Keratinocyte (primary cell): Measurements from ENCODE around the gene TBX18. TPM values are rescaled to one million over a fixed set of nuclear protein-coding genes. Genes with fewer than 3 reads are reported as not detected.

ENCODE experiments used
- DNase-seq: peaks from one replicate; pipeline ENCODE4 v3.0.0-alpha.2; 2011; ENCODE audit warnings: low read depth, missing footprints, low spot score
- FAIRE-seq: peaks from 2 replicates; lab custom pipeline; 2011; peaks lifted over from hg19 to GRCh38; lab: Jason Lieb, UNC
- H2AFZ ChIP-seq: 2 replicates; pipeline ENCODE4 v1.6.0; 2012; ENCODE audit warnings: low read length, control low read depth, inconsistent platforms; ENCODE audit not compliant: control insufficient read depth
- H3K27ac ChIP-seq: 2 replicates; pipeline ENCODE4 v1.5.1; 2011; ENCODE audit warnings: low read length; ENCODE audit not compliant: control insufficient read depth, insufficient read depth
- H3K27me3 ChIP-seq: 3 replicates; pipeline ENCODE4 v1.6.0; 2011; ENCODE audit warnings: low read length; ENCODE audit not compliant: control insufficient read depth, insufficient read depth; ENCODE audit errors: extremely low read depth
- H3K36me3 ChIP-seq, 2 experiments: 2 replicates in 1 of 2; 3 replicates in 1 of 2; pipeline ENCODE4 v1.5.1; 2011; ENCODE audit warnings: low read length in 2 of 2, mild to moderate bottlenecking in 1 of 2; ENCODE audit not compliant: control insufficient read depth in 2 of 2, insufficient read depth in 2 of 2; ENCODE audit errors: extremely low read depth in 1 of 2
- H3K4me1 ChIP-seq: 3 replicates; pipeline ENCODE4 v1.5.1; 2011; ENCODE audit warnings: low read length; ENCODE audit not compliant: control insufficient read depth, insufficient read depth; ENCODE audit errors: extremely low read depth
- H3K4me2 ChIP-seq: 3 replicates; pipeline ENCODE4 v1.6.0; 2011; ENCODE audit warnings: low read depth, low read length; ENCODE audit not compliant: control insufficient read depth, insufficient read depth; ENCODE audit errors: extremely low read depth
- H3K4me3 ChIP-seq, 3 experiments: fragments of 200-600 bp in 1 of 3; sonication (generic) in 1 of 3; 2 replicates in 2 of 3; 3 replicates in 1 of 3; pipeline ENCODE4 v1.5.1; 2011 to 2016; ENCODE audit warnings: low read length in 3 of 3, mild to moderate bottlenecking in 3 of 3, control low read depth in 2 of 3, inconsistent platforms in 1 of 3, low read depth in 1 of 3, mixed read lengths in 1 of 3, mixed run types in 1 of 3, moderate library complexity in 1 of 3; ENCODE audit not compliant: control insufficient read depth in 2 of 3, insufficient read depth in 2 of 3; ENCODE audit errors: extremely low read depth in 1 of 3
- H3K79me2 ChIP-seq: 2 replicates; pipeline ENCODE4 v1.6.0; 2012; ENCODE audit warnings: low read length; ENCODE audit not compliant: control insufficient read depth, insufficient read depth
- H3K9ac ChIP-seq: 3 replicates; pipeline ENCODE4 v1.6.0; 2011; ENCODE audit warnings: low read length; ENCODE audit not compliant: control insufficient read depth, insufficient read depth; ENCODE audit errors: extremely low read depth
- H3K9me1 ChIP-seq: 3 replicates; pipeline ENCODE4 v1.6.0; 2011; ENCODE audit warnings: low read length; ENCODE audit not compliant: control insufficient read depth, insufficient read depth; ENCODE audit errors: extremely low read depth
- H3K9me3 ChIP-seq: 2 replicates; pipeline ENCODE4 v1.5.1; 2012; ENCODE audit warnings: low read depth, low read length; ENCODE audit not compliant: control insufficient read depth
- H4K20me1 ChIP-seq: 3 replicates; pipeline ENCODE4 v1.6.0; 2011; ENCODE audit warnings: low read length; ENCODE audit not compliant: control insufficient read depth, insufficient read depth; ENCODE audit errors: extremely low read depth
- CTCF ChIP-seq, 3 experiments: IDR thresholded peaks in 1 of 3; conservative IDR thresholded peaks in 1 of 3; optimal IDR thresholded peaks in 1 of 3; 2 replicates in 2 of 3; 3 replicates in 1 of 3; pipeline versions ENCODE3 to v1.5.1; 2011; ENCODE audit warnings: low read length in 3 of 3, mild to moderate bottlenecking in 3 of 3, moderate library complexity in 2 of 3, control low read depth in 1 of 3, inconsistent platforms in 1 of 3; ENCODE audit not compliant: insufficient read depth in 2 of 3; ENCODE audit errors: extremely low read depth in 1 of 3
- EZH2 ChIP-seq: IDR thresholded peaks from one replicate; pipeline ENCODE4 v1.6.1; 2012; ENCODE audit warnings: inconsistent platforms, mild to moderate bottlenecking, low read length, moderate library complexity
- dilution Hi-C: fragments of 300-500 bp; cut with MboI; formaldehyde crosslinking; loops from one replicate; pipeline ENCODE4 v1.7.0; 2020; ENCODE audit warnings: low sequenced_read_pairs; ENCODE audit not compliant: extremely low pct_ligation_motif_present
- polyA plus RNA-seq, 5 experiments: library from polyadenylated mRNA; depleted of rRNA in 3 of 5; stranded (reverse) in 3 of 5; stranded (forward) in 1 of 5; unstranded in 1 of 5; fragments of >200 nt; gene quantifications; 1 replicate in 1 of 5; 2 replicates in 3 of 5; 3 replicates in 1 of 5; pipeline versions ENCODE4 v1.2.1 to v1.2.3, GENCODE V29; 2011 to 2012; ENCODE audit warnings: missing spikeins in 2 of 5, low read depth in 1 of 5, low replicate concordance in 1 of 5

TBX18 gene
- polyA plus RNA-seq, 1 donor (not counting 4 experiments of a cell fraction or from before 2014, with no cell fraction given): 0.03 TPM

- no peak for TF ChIP-seq CTCF (optimal IDR thresholded peaks at IDR 0.05 in 1 of 3, IDR thresholded peaks at IDR 0.05 in 1 of 3, conservative IDR thresholded peaks at IDR 0.05 in 1 of 3; ENCODE audit: extremely low read depth in 1 of 3, insufficient read depth in 2 of 3, low read length in 3 of 3)
- no peak for TF ChIP-seq EZH2
- H3K9ac ChIP-seq: no peak overlapping the region
- dilution Hi-C loops: no loop called here
- H3K36me3 ChIP-seq: no peaks in the 10 kb centered on the region
- H4K20me1 ChIP-seq: no peaks in the 10 kb centered on the region
- H3K9me1 ChIP-seq: no peaks in the 10 kb centered on the region
- H3K27ac ChIP-seq: no peak overlapping the region
- FAIRE-seq (no peak), DNase-seq (no peak)
- H3K27me3 ChIP-seq: no peaks in the 10 kb centered on the region
- H3K79me2 ChIP-seq: no peaks in the 10 kb centered on the region
- no peak overlapping the region for H3K4me3 ChIP-seq
- no peaks in the 10 kb centered on the region for H3K9me3 ChIP-seq
- H2AFZ ChIP-seq: no peak overlapping the region
- H3K4me1 ChIP-seq: no peaks in the 10 kb centered on the region
- H3K4me2 ChIP-seq: no peak overlapping the region
These were observed 24.3 kb upstream of the TBX18 start for GRCh38 chr6:84788689-84789088.

GRCh38 chr6:84785671-84786070, 21.3 kb upstream of the TBX18 start:
- Histone ChIP-seq H2AFZ (no peak overlapping the region), H3K4me2 (no peak overlapping the region), H3K4me1 (no peaks in the 10 kb centered on the region), H3K4me3 (no peak overlapping the region), H3K9me1 (no peaks in the 10 kb centered on the region), H3K79me2 (no peaks in the 10 kb centered on the region), H4K20me1 (no peaks in the 10 kb centered on the region), H3K27ac (no peak overlapping the region), H3K36me3 (no peaks in the 10 kb centered on the region), H3K9me3 (no peaks in the 10 kb centered on the region), H3K9ac (no peak overlapping the region), H3K27me3 (no peaks in the 10 kb centered on the region)
- TF ChIP-seq EZH2: no peak
- no peak for TF ChIP-seq CTCF (optimal IDR thresholded peaks at IDR 0.05 in 1 of 3, IDR thresholded peaks at IDR 0.05 in 1 of 3, conservative IDR thresholded peaks at IDR 0.05 in 1 of 3; ENCODE audit: extremely low read depth in 1 of 3, insufficient read depth in 2 of 3, low read length in 3 of 3)
- dilution Hi-C loops: no loop called here
- FAIRE-seq (no peak), DNase-seq (no peak)
